SK-N-SH treated with all-trans-retinoic acid at 6 μM for 48 hours (cell line): Measurements from ENCODE around the gene APOBEC4.

Experiments used
- ARNTL ChIP-seq: fragments of 450-650 bp; formaldehyde crosslinking; IDR thresholded peaks from 2 replicates; pipeline ENCODE4 v1.5.0; 2020; ENCODE audit warnings: low read depth, mild to moderate bottlenecking, moderate library complexity, borderline replicate concordance
- GLIS3 ChIP-seq: fragments of 250-450 bp; sonication (Bioruptor Pico); IDR thresholded peaks from 2 replicates; pipeline ENCODE4 v1.5.0; 2020; ENCODE audit warnings: mild to moderate bottlenecking, moderate library complexity
- PPARA ChIP-seq: fragments of 250-450 bp; sonication (Bioruptor Pico); IDR thresholded peaks from 2 replicates; pipeline ENCODE4 v1.5.0; 2020; ENCODE audit warnings: mild to moderate bottlenecking, borderline replicate concordance
- RARB ChIP-seq: fragments of 250-450 bp; sonication (Bioruptor Pico); IDR thresholded peaks from 2 replicates; pipeline ENCODE4 v1.8.0; 2021; ENCODE audit warnings: mild to moderate bottlenecking, moderate library complexity
- SNAI2 ChIP-seq: fragments of 250-450 bp; sonication (Bioruptor Pico); IDR thresholded peaks from 2 replicates; pipeline ENCODE4 v1.5.0; 2020; ENCODE audit warnings: mild to moderate bottlenecking, moderate library complexity
- TOX ChIP-seq: fragments of 250-450 bp; sonication (Bioruptor Pico); IDR thresholded peaks from 2 replicates; pipeline ENCODE4 v1.8.0; 2021; ENCODE audit warnings: mild to moderate bottlenecking, moderate library complexity, borderline replicate concordance
- ZC3H10 ChIP-seq: fragments of 250-450 bp; sonication (Bioruptor Pico); IDR thresholded peaks from 2 replicates; pipeline ENCODE4 v1.5.1; 2021; ENCODE audit warnings: mild to moderate bottlenecking, moderate library complexity
- ZFP3 ChIP-seq: fragments of 250-450 bp; sonication (Bioruptor Pico); IDR thresholded peaks from 2 replicates; pipeline ENCODE4 v1.5.0; 2020; ENCODE audit warnings: mild to moderate bottlenecking, moderate library complexity
- ZFP30 ChIP-seq: fragments of 450-650 bp; formaldehyde crosslinking; IDR thresholded peaks from 2 replicates; pipeline ENCODE4 v1.5.0; 2022; ENCODE audit warnings: mild to moderate bottlenecking, moderate library complexity
- ZNF70 ChIP-seq: fragments of 450-650 bp; formaldehyde crosslinking; IDR thresholded peaks from 2 replicates; pipeline ENCODE4 v1.5.0; 2020; ENCODE audit warnings: mild to moderate bottlenecking, moderate library complexity
- ZNF8 ChIP-seq: fragments of 450-650 bp; formaldehyde crosslinking; IDR thresholded peaks from 2 replicates; pipeline ENCODE4 v1.5.0; 2020; ENCODE audit warnings: mild to moderate bottlenecking, moderate library complexity
- TF ChIP-seq, protein P1 (sequence below): fragments of 250-450 bp; sonication (Bioruptor Pico); IDR thresholded peaks from 2 replicates; pipeline ENCODE4 v1.8.0; 2020; ENCODE audit warnings: mild to moderate bottlenecking, moderate library complexity, borderline replicate concordance
- TF ChIP-seq, protein P2 (sequence below): fragments of 250-450 bp; sonication (Bioruptor Pico); IDR thresholded peaks from 2 replicates; pipeline ENCODE4 v1.5.1; 2020; ENCODE audit warnings: low read depth, mild to moderate bottlenecking, moderate library complexity

DNA sequence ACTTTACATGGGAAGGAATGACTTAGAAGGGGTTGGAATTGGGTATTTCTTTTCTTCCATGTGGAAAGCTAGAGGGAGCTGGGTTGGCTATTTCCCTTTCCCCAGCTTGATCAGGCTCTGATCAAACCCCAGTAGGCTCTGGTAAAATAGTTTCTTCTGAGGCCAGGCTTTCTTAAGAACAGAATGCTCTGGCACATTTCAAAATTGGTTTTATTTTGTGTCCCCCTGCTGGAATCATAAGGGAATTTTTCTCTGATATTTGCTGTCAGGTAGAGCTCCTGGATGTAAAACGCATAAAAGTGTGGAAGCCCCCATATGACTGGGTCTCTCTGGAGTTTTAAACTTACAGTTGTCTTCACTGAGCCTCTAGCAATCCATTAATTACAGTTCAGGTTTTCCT, 17.1 kb upstream of the APOBEC4 start:
- TF ChIP-seq ZFP30, result no peak
- TF ChIP-seq, protein P1, sequence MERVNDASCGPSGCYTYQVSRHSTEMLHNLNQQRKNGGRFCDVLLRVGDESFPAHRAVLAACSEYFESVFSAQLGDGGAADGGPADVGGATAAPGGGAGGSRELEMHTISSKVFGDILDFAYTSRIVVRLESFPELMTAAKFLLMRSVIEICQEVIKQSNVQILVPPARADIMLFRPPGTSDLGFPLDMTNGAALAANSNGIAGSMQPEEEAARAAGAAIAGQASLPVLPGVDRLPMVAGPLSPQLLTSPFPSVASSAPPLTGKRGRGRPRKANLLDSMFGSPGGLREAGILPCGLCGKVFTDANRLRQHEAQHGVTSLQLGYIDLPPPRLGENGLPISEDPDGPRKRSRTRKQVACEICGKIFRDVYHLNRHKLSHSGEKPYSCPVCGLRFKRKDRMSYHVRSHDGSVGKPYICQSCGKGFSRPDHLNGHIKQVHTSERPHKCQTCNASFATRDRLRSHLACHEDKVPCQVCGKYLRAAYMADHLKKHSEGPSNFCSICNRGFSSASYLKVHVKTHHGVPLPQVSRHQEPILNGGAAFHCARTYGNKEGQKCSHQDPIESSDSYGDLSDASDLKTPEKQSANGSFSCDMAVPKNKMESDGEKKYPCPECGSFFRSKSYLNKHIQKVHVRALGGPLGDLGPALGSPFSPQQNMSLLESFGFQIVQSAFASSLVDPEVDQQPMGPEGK (CRISPR knock-in tag), result no peak
- TF ChIP-seq, protein P2, sequence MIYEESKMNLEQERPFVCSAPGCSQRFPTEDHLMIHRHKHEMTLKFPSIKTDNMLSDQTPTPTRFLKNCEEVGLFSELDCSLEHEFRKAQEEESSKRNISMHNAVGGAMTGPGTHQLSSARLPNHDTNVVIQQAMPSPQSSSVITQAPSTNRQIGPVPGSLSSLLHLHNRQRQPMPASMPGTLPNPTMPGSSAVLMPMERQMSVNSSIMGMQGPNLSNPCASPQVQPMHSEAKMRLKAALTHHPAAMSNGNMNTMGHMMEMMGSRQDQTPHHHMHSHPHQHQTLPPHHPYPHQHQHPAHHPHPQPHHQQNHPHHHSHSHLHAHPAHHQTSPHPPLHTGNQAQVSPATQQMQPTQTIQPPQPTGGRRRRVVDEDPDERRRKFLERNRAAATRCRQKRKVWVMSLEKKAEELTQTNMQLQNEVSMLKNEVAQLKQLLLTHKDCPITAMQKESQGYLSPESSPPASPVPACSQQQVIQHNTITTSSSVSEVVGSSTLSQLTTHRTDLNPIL (CRISPR knock-in tag), result no peak
- no peak for TF ChIP-seq ZNF70 (CRISPR knock-in tag)
- no peak for TF ChIP-seq ARNTL (CRISPR knock-in tag)
- TF ChIP-seq SNAI2 (CRISPR knock-in tag), result no peak
- TF ChIP-seq GLIS3 (CRISPR knock-in tag), result no peak
- no peak for TF ChIP-seq ZFP3 (CRISPR knock-in tag)
- no peak for TF ChIP-seq RARB (CRISPR knock-in tag)
- no peak for TF ChIP-seq ZNF8
- TF ChIP-seq ZC3H10 (CRISPR knock-in tag), result no peak
- no peak for TF ChIP-seq TOX (CRISPR knock-in tag)
- TF ChIP-seq PPARA (CRISPR knock-in tag), result no peak
